ENCODE results near the gene MNAT1.

- TF ChIP-seq CTCF (IDR thresholded peaks at IDR 0.05) (no peak), POLR2A (IDR thresholded peaks at IDR 0.05) (no peak)
Observed at GRCh38 chr14:60773558-60773957, 39.0 kb downstream of the MNAT1 start.

Measured in lower leg skin (tissue), 3 donors.